ENCODE data around the gene SKAP1. TPM values are rescaled to one million over a fixed set of nuclear protein-coding genes. Genes with fewer than 3 reads are reported as not detected.
A peak's percentile ranks its signal among the peaks of the same experiment; 100 is the strongest.

Gene SKAP1
- total RNA-seq, 1 donor from 2014 or later, result not detected

GRCh38 chr17:48160177-48161081 is 269.6 kb downstream of the SKAP1 start:
- no peaks in the 10 kb centered on the region for H3K36me3 ChIP-seq (ENCODE audit: control insufficient read depth, insufficient read depth, low read length)
- peaks cover 3% of the 10 kb centered on the region for H3K27me3 ChIP-seq (ENCODE audit: control insufficient read depth, insufficient read depth, low read length)
- H3K4me3 ChIP-seq (ENCODE audit: low read depth, low read length), result no peak overlapping the region
- TF ChIP-seq, protein P1, sequence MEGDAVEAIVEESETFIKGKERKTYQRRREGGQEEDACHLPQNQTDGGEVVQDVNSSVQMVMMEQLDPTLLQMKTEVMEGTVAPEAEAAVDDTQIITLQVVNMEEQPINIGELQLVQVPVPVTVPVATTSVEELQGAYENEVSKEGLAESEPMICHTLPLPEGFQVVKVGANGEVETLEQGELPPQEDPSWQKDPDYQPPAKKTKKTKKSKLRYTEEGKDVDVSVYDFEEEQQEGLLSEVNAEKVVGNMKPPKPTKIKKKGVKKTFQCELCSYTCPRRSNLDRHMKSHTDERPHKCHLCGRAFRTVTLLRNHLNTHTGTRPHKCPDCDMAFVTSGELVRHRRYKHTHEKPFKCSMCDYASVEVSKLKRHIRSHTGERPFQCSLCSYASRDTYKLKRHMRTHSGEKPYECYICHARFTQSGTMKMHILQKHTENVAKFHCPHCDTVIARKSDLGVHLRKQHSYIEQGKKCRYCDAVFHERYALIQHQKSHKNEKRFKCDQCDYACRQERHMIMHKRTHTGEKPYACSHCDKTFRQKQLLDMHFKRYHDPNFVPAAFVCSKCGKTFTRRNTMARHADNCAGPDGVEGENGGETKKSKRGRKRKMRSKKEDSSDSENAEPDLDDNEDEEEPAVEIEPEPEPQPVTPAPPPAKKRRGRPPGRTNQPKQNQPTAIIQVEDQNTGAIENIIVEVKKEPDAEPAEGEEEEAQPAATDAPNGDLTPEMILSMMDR (IDR thresholded peaks at IDR 0.05; ENCODE audit: insufficient read depth, low read length, severe bottlenecking), result no peak
- FAIRE-seq (no peak), DNase-seq (ENCODE audit: low read depth) (no peak)

GRCh38 chr17:48159232-48159631 is 270.8 kb downstream of the SKAP1 start:
- Histone ChIP-seq H3K27me3 (ENCODE audit: control insufficient read depth, insufficient read depth, low read length) (peaks cover under 1% of the 10 kb centered on the region), H3K4me3 (ENCODE audit: low read depth, low read length) (no peak overlapping the region), H3K36me3 (ENCODE audit: control insufficient read depth, insufficient read depth, low read length) (no peaks in the 10 kb centered on the region)
- DNase-seq (ENCODE audit: low read depth) (no peak), FAIRE-seq (no peak)
- TF ChIP-seq, protein P1 (IDR thresholded peaks at IDR 0.05; ENCODE audit: insufficient read depth, low read length, severe bottlenecking), result no peak

GRCh38 chr17:48155889-48156611 is 274.0 kb downstream of the SKAP1 start:
- DNase-seq (ENCODE audit: low read depth), result no peak
- no peak for FAIRE-seq

DNA sequence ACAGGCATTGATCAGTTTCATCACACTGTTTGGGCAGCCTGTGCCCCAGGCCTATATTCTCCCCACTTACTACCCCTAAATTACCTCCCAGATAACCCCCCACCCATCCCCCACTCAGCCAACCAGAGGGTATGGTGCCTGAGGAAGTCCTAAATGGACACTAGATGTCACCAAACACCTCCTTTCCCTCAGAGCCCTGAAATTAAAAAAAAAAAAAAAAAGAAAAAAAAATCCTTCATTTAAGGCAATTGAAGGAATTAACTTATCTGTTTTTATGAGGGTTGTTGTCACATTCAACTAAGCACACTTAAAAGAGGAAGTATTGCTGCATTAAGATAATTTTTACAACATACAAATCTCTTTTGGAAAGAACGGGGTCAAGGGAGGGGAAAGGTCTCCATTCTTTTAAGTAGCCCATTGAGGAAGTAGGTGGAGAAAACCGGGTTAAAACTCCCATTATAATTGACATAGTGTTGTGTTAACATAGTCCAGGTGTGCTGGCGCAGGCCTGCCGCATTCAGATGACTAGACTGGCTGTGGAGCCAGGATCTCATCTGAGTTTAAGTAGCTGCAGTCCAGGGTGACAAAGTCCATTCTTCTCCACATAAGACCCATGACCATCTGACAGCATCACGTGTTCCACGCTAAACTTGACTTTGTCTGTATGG is 276.2 kb downstream of the SKAP1 start:
- FAIRE-seq (no peak), DNase-seq (ENCODE audit: low read depth) (peak; percentile 35)
- Histone ChIP-seq H3K27me3 (ENCODE audit: control insufficient read depth, insufficient read depth, low read length) (peaks cover 12% of the 10 kb centered on the region), H3K36me3 (ENCODE audit: control insufficient read depth, insufficient read depth, low read length) (no peaks in the 10 kb centered on the region), H3K4me3 (ENCODE audit: low read depth, low read length) (no peak overlapping the region)
- TF ChIP-seq, protein P1 (IDR thresholded peaks at IDR 0.05; ENCODE audit: insufficient read depth, low read length, severe bottlenecking), result peak; percentile 40

More at GRCh38 chr17:48155889-48156611, 274.0 kb downstream of the SKAP1 start:
- Histone ChIP-seq H3K4me3 (ENCODE audit: low read depth, low read length) (no peak overlapping the region), H3K36me3 (ENCODE audit: control insufficient read depth, insufficient read depth, low read length) (no peaks in the 10 kb centered on the region), H3K27me3 (ENCODE audit: control insufficient read depth, insufficient read depth, low read length) (peaks cover 5% of the 10 kb centered on the region)
- TF ChIP-seq, protein P1 (IDR thresholded peaks at IDR 0.05; ENCODE audit: insufficient read depth, low read length, severe bottlenecking), result no peak

DNA sequence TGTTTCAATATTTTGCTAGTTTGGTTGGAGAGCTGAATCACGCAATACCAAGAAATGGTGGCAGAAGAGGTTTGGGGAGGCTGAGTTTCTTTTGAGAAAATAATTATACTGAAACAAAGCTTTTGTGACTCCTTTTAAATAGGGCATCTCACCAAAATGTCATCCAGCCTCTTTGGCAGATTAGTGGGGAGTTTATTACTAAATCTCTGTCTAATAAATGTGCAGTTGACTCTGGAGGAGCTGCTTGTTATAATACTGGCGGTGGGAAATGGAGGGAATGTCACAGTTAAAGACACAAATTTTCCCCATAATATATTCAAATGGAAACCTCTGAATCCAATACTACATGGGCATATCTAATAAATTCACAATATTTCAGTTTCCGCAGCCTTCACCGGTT is 277.7 kb downstream of the SKAP1 start:
- no peak overlapping the region for H3K4me3 ChIP-seq (ENCODE audit: low read depth, low read length)
- DNase-seq (ENCODE audit: low read depth) (no peak), FAIRE-seq (no peak)
- peaks cover 16% of the 10 kb centered on the region for H3K27me3 ChIP-seq (ENCODE audit: control insufficient read depth, insufficient read depth, low read length)
- H3K36me3 ChIP-seq (ENCODE audit: control insufficient read depth, insufficient read depth, low read length), result no peaks in the 10 kb centered on the region
- TF ChIP-seq, protein P1 (IDR thresholded peaks at IDR 0.05; ENCODE audit: insufficient read depth, low read length, severe bottlenecking), result no peak

All from bronchial epithelial cell (primary cell).